ENCODE measurements around the gene BRF1.

BRF1 gene

DNA sequence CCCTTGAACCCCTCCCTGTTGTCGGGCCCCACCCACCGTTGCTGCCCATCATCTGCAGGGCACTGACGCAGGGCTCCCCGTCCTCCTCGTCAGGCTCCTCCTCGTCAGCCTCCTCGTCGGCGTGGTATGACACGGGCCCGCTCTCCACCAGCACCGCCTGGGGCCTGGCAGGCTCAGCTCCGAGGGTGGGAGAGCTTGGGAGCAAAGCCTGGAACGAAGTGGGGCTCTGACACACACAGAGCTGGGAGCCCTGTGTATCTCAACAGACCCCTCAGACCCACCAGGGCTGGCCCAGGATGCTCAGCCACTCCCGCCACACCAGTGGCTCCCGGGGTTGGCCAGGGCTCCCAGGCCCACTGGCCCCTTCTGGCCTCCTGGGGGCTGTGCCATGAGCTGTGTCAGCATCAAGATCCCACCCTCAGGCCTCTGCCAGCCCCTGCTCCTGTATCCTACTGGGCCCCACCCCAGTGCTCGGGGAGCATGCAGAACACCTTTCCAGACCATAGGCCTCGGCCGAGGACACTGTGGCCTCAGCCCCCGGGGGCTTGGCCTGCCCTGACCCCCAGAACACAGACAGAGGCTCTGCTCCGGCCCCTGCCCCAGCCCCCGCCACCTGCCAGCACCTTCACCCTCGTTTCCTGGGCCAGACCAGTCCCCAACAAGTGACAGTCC is 89.6 kb downstream of the BRF1 start:
- H3K4me3 Mint-ChIP-seq, result no peak overlapping the region
- H3K27ac Mint-ChIP-seq, result no peak overlapping the region
- H3K9me3 Mint-ChIP-seq, result no peaks in the 10 kb centered on the region
- ATAC-seq, result no peak
- H3K36me3 Mint-ChIP-seq, result no peaks in the 10 kb centered on the region
- no peak for DNase-seq (ENCODE audit: low spot score in 2 of 2)
- H3K4me1 Mint-ChIP-seq, result peaks cover 13% of the 10 kb centered on the region

- no peak for DNase-seq (ENCODE audit: low spot score in 2 of 2)
- H3K36me3 Mint-ChIP-seq, result no peaks in the 10 kb centered on the region
These were observed 90.4 kb downstream of the BRF1 start for GRCh38 chr14:105210266-105211025.

GRCh38 chr14:105209646-105210045 is 91.2 kb downstream of the BRF1 start:
- ATAC-seq (no peak), DNase-seq (ENCODE audit: low spot score in 2 of 2) (no peak)
- Mint-ChIP-seq H3K9me3 (no peaks in the 10 kb centered on the region), H3K27ac (no peak overlapping the region), H3K4me1 (peaks cover 3% of the 10 kb centered on the region), H3K36me3 (no peaks in the 10 kb centered on the region), H3K4me3 (no peak overlapping the region)

More at GRCh38 chr14:105210266-105211025, 90.4 kb downstream of the BRF1 start:
- Mint-ChIP-seq H3K27ac (no peak overlapping the region), H3K4me1 (peaks cover 6% of the 10 kb centered on the region), H3K9me3 (no peaks in the 10 kb centered on the region), H3K4me3 (no peak overlapping the region)
- no peak for ATAC-seq

GRCh38 chr14:105209091-105209490 is 91.7 kb downstream of the BRF1 start:
- Mint-ChIP-seq H3K4me1 (peaks cover 9% of the 10 kb centered on the region), H3K27ac (no peak overlapping the region), H3K4me3 (no peak overlapping the region), H3K36me3 (peaks cover 3% of the 10 kb centered on the region), H3K9me3 (no peaks in the 10 kb centered on the region)
- no peak for DNase-seq (ENCODE audit: low spot score in 2 of 2)
- ATAC-seq, result no peak

DNA sequence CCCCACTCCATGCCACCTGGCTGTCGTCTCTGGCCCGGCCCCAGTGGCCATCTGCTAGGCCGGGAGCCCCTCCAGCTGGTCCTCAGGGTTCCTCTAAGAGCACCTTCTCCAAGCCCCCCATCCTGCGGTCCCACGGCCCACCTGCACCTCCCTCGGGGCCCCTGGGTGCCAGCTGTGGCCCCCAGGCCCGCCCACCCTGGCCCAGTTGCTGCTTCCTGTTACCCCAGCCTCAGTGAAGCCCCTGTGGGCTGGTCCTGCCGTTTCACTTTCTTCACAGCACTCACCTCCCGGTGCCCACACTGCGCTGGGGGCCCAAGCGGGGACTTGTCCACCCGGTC is 92.1 kb downstream of the BRF1 start:
- no peaks in the 10 kb centered on the region for H3K9me3 Mint-ChIP-seq
- DNase-seq (ENCODE audit: low spot score in 2 of 2), result no peak
- H3K27ac Mint-ChIP-seq, result no peak overlapping the region
- ATAC-seq, result no peak
- H3K4me3 Mint-ChIP-seq, result no peak overlapping the region
- peaks cover 10% of the 10 kb centered on the region for H3K4me1 Mint-ChIP-seq
- peaks cover 6% of the 10 kb centered on the region for H3K36me3 Mint-ChIP-seq

DNA sequence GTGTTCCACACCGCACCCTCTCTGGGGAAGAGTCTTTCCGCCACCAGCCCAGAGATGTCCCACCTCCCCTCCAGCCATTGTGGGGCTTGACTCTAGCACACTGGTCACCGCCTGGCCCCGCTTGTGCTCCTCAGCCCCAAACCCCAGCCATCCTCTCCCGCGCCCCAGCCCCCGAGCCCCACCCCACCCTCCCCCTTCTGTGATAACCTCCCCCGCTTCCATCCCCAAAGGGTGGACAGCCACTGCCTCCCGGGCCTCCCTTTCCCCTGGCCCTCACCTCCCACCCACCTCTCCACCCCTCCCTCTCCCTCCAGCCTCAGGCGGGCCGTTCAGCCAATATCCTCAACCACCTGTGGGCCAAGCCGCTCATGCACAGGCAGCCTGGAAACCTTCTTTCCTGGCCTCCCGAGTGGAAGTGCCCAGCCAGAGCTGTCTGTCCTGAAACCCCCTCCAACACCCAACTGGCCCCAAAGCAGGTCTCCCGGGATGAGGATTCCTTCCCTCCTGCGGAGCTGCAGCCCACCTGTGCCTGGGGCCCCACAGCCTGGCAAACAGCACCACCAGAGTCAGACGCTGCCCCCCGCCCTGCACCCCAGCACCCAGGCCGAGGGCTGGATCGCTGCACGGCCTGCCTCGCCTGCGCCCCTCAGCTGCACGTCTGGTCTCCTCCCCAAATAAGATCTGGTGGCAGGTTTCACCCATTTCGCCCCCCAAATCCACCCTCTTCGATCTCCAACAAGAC is 92.6 kb downstream of the BRF1 start:
- Mint-ChIP-seq H3K27ac (no peak overlapping the region), H3K4me1 (peaks cover 10% of the 10 kb centered on the region), H3K9me3 (no peaks in the 10 kb centered on the region), H3K36me3 (peaks cover 6% of the 10 kb centered on the region), H3K4me3 (no peak overlapping the region)
- ATAC-seq (no peak), DNase-seq (ENCODE audit: low spot score in 2 of 2) (no peak)

DNA sequence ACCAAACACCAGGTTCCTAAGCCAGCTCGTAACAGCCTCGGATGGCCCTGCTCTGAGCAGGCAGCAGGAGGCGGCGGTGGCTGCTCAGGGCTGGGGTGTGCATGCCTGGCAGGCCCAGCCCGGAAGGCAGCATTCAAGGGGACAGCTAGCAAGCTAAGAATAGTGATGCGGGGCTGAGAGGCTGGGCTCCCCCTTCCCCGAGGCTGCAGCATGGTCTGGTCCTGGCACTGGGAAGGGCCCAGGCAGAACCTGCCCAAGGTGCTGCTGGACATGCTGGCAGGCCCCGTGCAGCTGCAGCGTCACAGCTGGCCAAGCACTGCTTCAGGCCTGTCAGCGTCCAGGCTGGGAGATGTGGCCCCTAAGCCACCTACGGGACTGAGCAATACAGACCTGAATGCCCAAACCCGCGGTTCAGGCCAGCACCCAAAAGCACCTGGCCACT is 93.3 kb downstream of the BRF1 start:
- DNase-seq (ENCODE audit: low spot score in 2 of 2) (no peak), ATAC-seq (no peak)
- peaks cover 10% of the 10 kb centered on the region for H3K4me1 Mint-ChIP-seq
- H3K36me3 Mint-ChIP-seq, result peaks cover 6% of the 10 kb centered on the region
- no peak overlapping the region for H3K27ac Mint-ChIP-seq
- H3K9me3 Mint-ChIP-seq, result no peaks in the 10 kb centered on the region
- no peak overlapping the region for H3K4me3 Mint-ChIP-seq

- ATAC-seq, result no peak
- DNase-seq (ENCODE audit: low spot score in 2 of 2), result no peak
- Mint-ChIP-seq H3K27ac (no peak overlapping the region), H3K9me3 (no peaks in the 10 kb centered on the region), H3K36me3 (peaks cover 6% of the 10 kb centered on the region), H3K4me1 (peaks cover 11% of the 10 kb centered on the region), H3K4me3 (no peak overlapping the region)
These were observed 93.9 kb downstream of the BRF1 start for GRCh38 chr14:105206873-105207272.

- Mint-ChIP-seq H3K4me3 (no peak overlapping the region), H3K9me3 (no peaks in the 10 kb centered on the region), H3K4me1 (peaks cover 16% of the 10 kb centered on the region), H3K27ac (peak overlapping the region; percentile 75), H3K36me3 (peaks cover 6% of the 10 kb centered on the region)
- ATAC-seq (no peak), DNase-seq (ENCODE audit: low spot score in 2 of 2) (no peak)
These were observed 95.1 kb downstream of the BRF1 start for GRCh38 chr14:105205673-105206208.

DNA sequence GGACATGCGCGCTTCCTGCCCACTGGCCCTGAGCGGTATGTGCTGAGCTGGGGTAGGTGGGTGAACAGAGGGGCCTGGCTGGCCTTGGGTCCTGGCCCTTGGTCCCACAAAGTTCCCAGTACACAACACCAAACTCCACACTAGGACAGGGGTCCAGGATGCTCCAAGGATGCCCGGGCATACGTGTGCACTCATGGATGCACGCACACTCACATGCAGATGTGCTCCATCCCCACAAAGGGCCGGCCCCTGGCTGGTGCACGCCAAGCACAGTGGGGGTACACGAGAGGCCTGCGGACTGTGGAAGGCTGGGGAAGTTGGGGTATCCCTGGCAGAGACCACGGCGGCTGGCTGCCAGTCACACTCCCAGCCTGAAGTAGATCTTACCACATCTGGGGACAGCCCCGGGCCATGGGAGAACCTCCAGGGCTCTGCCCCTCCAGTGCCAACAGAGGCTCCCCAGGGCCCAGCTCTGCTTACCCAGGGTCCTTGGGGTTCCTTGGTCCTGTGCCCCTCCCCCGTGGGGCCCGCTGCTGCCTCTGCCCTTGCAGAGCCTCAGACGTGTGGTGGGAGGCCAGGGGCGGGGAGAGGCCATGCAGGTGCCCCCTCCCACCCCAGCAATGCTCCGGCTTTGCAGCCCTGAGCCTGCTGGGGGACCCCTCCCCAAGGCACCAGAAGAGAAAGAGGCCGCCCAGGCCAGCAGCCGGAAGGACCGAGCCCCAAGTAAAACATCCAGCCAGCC is 95.7 kb downstream of the BRF1 start:
- DNase-seq (ENCODE audit: low spot score in 2 of 2) (no peak), ATAC-seq (no peak)
- Mint-ChIP-seq H3K36me3 (peaks cover 6% of the 10 kb centered on the region), H3K9me3 (no peaks in the 10 kb centered on the region), H3K4me1 (peaks cover 16% of the 10 kb centered on the region), H3K27ac (no peak overlapping the region), H3K4me3 (no peak overlapping the region)

- no peak for ATAC-seq
- Mint-ChIP-seq H3K27ac (no peak overlapping the region), H3K4me3 (no peak overlapping the region), H3K9me3 (no peaks in the 10 kb centered on the region), H3K36me3 (peaks cover 11% of the 10 kb centered on the region), H3K4me1 (peaks cover 20% of the 10 kb centered on the region)
- no peak for DNase-seq (ENCODE audit: low spot score in 2 of 2)
These were observed 96.4 kb downstream of the BRF1 start for GRCh38 chr14:105204206-105204930.

GRCh38 chr14:105203701-105204100 is 97.1 kb downstream of the BRF1 start:
- DNase-seq (ENCODE audit: low spot score in 2 of 2), result no peak
- Mint-ChIP-seq H3K36me3 (peaks cover 17% of the 10 kb centered on the region), H3K4me3 (no peak overlapping the region), H3K9me3 (no peaks in the 10 kb centered on the region), H3K4me1 (peaks cover 26% of the 10 kb centered on the region), H3K27ac (no peak overlapping the region)
- no peak for ATAC-seq

DNA sequence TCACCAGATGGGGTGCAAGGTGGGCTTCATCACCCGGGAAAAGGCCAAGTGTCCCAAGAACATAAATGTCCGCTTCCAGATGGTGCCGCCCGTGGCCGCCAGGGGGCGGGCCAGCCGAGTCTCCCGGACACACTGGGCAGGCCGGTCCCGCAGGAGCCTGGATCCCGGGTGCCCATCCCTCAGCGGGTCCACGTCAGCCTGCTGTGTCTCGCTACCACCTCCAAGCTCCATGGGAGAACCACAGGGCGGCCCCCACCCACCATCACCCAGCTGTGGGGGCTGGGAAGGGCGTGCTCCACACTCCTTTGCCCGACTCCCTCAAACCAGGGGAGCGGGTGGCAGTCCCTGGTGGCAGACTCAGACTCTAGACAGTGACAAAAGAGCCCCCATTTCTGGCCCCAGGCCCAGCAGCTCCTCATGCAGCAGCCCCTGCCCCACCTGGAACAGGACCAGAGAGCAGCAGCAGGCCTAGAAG is 97.7 kb downstream of the BRF1 start:
- ATAC-seq (peak; percentile 49), DNase-seq (ENCODE audit: low spot score in 2 of 2) (peak; percentile 61 to 83)
- Mint-ChIP-seq H3K4me3 (no peak overlapping the region), H3K27ac (no peak overlapping the region), H3K4me1 (peaks cover 28% of the 10 kb centered on the region), H3K36me3 (peaks cover 17% of the 10 kb centered on the region), H3K9me3 (no peaks in the 10 kb centered on the region)

DNA sequence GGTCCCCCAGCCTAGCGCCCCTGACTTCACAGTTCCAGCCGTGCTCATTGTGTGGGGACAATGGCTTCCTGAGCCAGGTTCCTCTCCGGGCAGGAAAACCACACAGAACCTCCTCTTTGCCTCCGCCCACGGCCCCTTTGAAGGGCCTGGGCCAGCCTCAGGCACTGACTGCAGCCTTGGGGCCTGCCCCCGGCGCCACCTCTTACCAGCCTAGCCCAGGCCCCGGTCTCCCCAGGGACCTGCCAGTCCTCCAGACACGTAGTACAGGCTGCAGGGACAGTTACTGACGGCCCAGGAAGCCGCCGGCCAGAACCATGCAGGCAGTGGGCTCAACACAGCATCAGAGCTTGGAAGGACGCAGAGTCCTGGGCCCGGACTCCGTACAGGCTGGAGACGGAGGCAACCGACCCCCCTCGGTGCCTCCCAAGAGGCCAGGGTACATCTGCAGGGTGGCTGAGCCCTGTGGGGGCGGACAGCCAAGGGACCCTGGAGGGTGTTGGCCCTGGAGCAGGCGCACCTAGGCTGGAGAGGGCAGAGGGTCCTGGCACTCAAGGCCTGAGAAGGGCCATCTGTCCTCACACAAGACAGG is 98.8 kb downstream of the BRF1 start:
- DNase-seq (ENCODE audit: low spot score in 2 of 2) (no peak), ATAC-seq (peak; percentile 53)
- H3K36me3 Mint-ChIP-seq, result peaks cover 17% of the 10 kb centered on the region
- H3K9me3 Mint-ChIP-seq, result no peaks in the 10 kb centered on the region
- H3K4me1 Mint-ChIP-seq, result peaks cover 28% of the 10 kb centered on the region
- H3K4me3 Mint-ChIP-seq, result peak overlapping the region; percentile 4
- H3K27ac Mint-ChIP-seq, result no peak overlapping the region

Data from stimulated activated effector memory CD8-positive, alpha-beta T cell treated with anti-CD3 and anti-CD28 coated beads, Interleukin-12 subunit alpha, Interleukin-12 subunit beta, amount 100 ng/mL, for 72 hours (primary cell).